AG10803 (cell line): ENCODE measurements around the gene KLHDC1.
"Not testable (repeated sequence)": the region's sequence is repeated elsewhere in the genome, so short reads cannot be mapped to it uniquely, and the experiment has no call there.

ENCODE experiments used
- DNase-seq: peaks from one replicate; pipeline ENCODE4 v3.0.0; 2010; ENCODE audit warnings: low read depth
- H3K4me3 ChIP-seq: 2 replicates; pipeline ENCODE4 v1.5.1; 2011; ENCODE audit warnings: mild to moderate bottlenecking, low read length, control low read depth
- CTCF ChIP-seq: conservative IDR thresholded peaks from 2 replicates; pipeline ENCODE4 v1.5.1; 2011; ENCODE audit warnings: mild to moderate bottlenecking, low read length, control low read depth, inconsistent platforms

The KLHDC1 gene

GRCh38 chr14:49778421-49778820, 85.5 kb downstream of the KLHDC1 start:
- no peak for TF ChIP-seq CTCF
- no peak overlapping the region for H3K4me3 ChIP-seq
- no peak for DNase-seq

- H3K4me3 ChIP-seq, DNase-seq: not testable (repeated sequence)
Measured at GRCh38 chr14:49781040-49781439, 88.1 kb downstream of the KLHDC1 start.

GRCh38 chr14:49783394-49784014, 90.6 kb downstream of the KLHDC1 start:
- H3K4me3 ChIP-seq, result no peak overlapping the region
- no peak for DNase-seq
- no peak for TF ChIP-seq CTCF

- no peak overlapping the region for H3K4me3 ChIP-seq
- no peak for DNase-seq
- no peak for TF ChIP-seq CTCF
Measured at GRCh38 chr14:49786315-49786714, 93.4 kb downstream of the KLHDC1 start.

GRCh38 chr14:49792618-49793017, 99.7 kb downstream of the KLHDC1 start:
- DNase-seq, result no peak
- H3K4me3 ChIP-seq, result no peak overlapping the region
- no peak for TF ChIP-seq CTCF

GRCh38 chr14:49796025-49796424, 103.1 kb downstream of the KLHDC1 start:
- DNase-seq, result no peak
- H3K4me3 ChIP-seq, result no peak overlapping the region
- TF ChIP-seq CTCF, result no peak
